NK-92 (cell line): ENCODE measurements around the gene XK.
"Not testable (repeated sequence)": the region's sequence is repeated elsewhere in the genome, so short reads cannot be mapped to it uniquely, and the experiment has no call there.

ENCODE experiments used
- DNase-seq: peaks from one replicate; lab custom pipeline; 2025; ENCODE audit not compliant: unreplicated experiment; lab: John Stamatoyannopoulos, UW

The XK gene

GRCh38 chrX:37753384-37753783 lies 67.8 kb downstream of the XK start:
- DNase-seq: no peak

- DNase-seq: no peak
Measured at GRCh38 chrX:37754516-37754915, 68.9 kb downstream of the XK start.

GRCh38 chrX:37755025-37755424 lies 69.4 kb downstream of the XK start:
- no peak for DNase-seq

GRCh38 chrX:37757082-37757481 lies 71.5 kb downstream of the XK start:
- no peak for DNase-seq

- DNase-seq: no peak
Measured at GRCh38 chrX:37759351-37759750, 73.8 kb downstream of the XK start.

- no peak for DNase-seq
Measured at GRCh38 chrX:37759878-37760418, 74.4 kb downstream of the XK start.

GRCh38 chrX:37763400-37763799 lies 77.8 kb downstream of the XK start:
- no peak for DNase-seq

- no peak for DNase-seq
Measured at GRCh38 chrX:37765507-37765906, 79.9 kb downstream of the XK start.

- DNase-seq: no peak
Measured at GRCh38 chrX:37767430-37767829, 81.8 kb downstream of the XK start.

- not testable (repeated sequence) for DNase-seq
Measured at GRCh38 chrX:37768866-37769265, 83.3 kb downstream of the XK start.

- DNase-seq: no peak
Measured at GRCh38 chrX:37776283-37776986, 90.8 kb downstream of the XK start.

GRCh38 chrX:37776987-37777325 lies 91.4 kb downstream of the XK start:
- no peak for DNase-seq

- no peak for DNase-seq
Measured at GRCh38 chrX:37779857-37780256, 94.3 kb downstream of the XK start, which contains the start of gene CYBB. Gene CYBB (plus strand): TSS chrX:37780059. CDS start chrX:37780078, 19 bp downstream.

GRCh38 chrX:37781081-37781480 lies 95.5 kb downstream of the XK start:
- no peak for DNase-seq
